GM12878 (cell line): ENCODE data around the gene PTPRJ. TPM values are rescaled to one million over a fixed set of nuclear protein-coding genes. Genes with fewer than 3 reads are reported as not detected.
A peak's percentile ranks its signal among the peaks of the same experiment; 100 is the strongest.

Experiments
- ATF7 ChIP-seq: fragments of 450-650 bp; IDR thresholded peaks from 2 replicates; pipeline ENCODE4 v1.6.1; 2016; ENCODE audit warnings: low read depth, mild to moderate bottlenecking
- CREM ChIP-seq: IDR thresholded peaks from 2 replicates; pipeline ENCODE4 v1.6.1; 2014; ENCODE audit warnings: antibody characterized with exemption, low read depth
- CUX1 ChIP-seq: IDR thresholded peaks from 2 replicates; pipeline ENCODE4 v1.6.1; 2012; ENCODE audit warnings: improper control_type of control experiment, low read depth, low read length; ENCODE audit not compliant: insufficient replicate concordance
- DPF2 ChIP-seq: fragments of 450-650 bp; IDR thresholded peaks from 2 replicates; pipeline ENCODE4 v1.6.1; 2017; ENCODE audit warnings: mild to moderate bottlenecking
- EZH2 ChIP-seq: IDR thresholded peaks from 2 replicates; pipeline ENCODE4 v1.6.1; 2012; ENCODE audit warnings: low read depth, mild to moderate bottlenecking, control low read depth, inconsistent platforms, low read length, borderline replicate concordance; ENCODE audit not compliant: control insufficient read depth
- IRF5 ChIP-seq: fragments of 450-650 bp; IDR thresholded peaks from 2 replicates; pipeline ENCODE4 v1.6.1; 2017; ENCODE audit warnings: borderline replicate concordance
- MEF2B ChIP-seq: fragments of 450-650 bp; IDR thresholded peaks from 2 replicates; pipeline ENCODE4 v1.6.1; 2018; ENCODE audit warnings: mild to moderate bottlenecking, moderate library complexity; ENCODE audit not compliant: partially characterized antibody, poor library complexity, severe bottlenecking
- RAD51 ChIP-seq: fragments of 450-650 bp; IDR thresholded peaks from 2 replicates; pipeline ENCODE4 v1.6.1; 2016; ENCODE audit warnings: moderate library complexity, mild to moderate bottlenecking, inconsistent platforms
- WRNIP1 ChIP-seq: IDR thresholded peaks from 2 replicates; pipeline ENCODE4 v1.6.1; 2011; ENCODE audit warnings: low read depth, low read length, improper control_type of control experiment, borderline replicate concordance
- polyA plus RNA-seq, 11 experiments: library from polyadenylated mRNA; depleted of rRNA in 4 of 11; unstranded in 6 of 11; stranded (reverse) in 5 of 11; fragments of >200 nt; fragmentation: Nextera tagmentation in 4 of 11; fragmentation: Illumina TruSeq in 1 of 11; extraction: Ambion mirVana in 4 of 11; extraction: Trizol in 1 of 11; gene quantifications; 1 replicate in 1 of 11; 2 replicates in 10 of 11; pipeline versions ENCODE4 v1.2.1 to v1.2.3, GENCODE V29; 2011 to 2016; ENCODE audit warnings: inconsistent platforms in 2 of 11, missing spikeins in 2 of 11, low read depth in 1 of 11
- total RNA-seq, 4 experiments: library from RNA; depleted of rRNA in 3 of 4; stranded (reverse); fragments of >200 nt in 3 of 4; fragmentation: Illumina TruSeq in 1 of 4; extraction: Trizol in 1 of 4; gene quantifications; 2 replicates each; pipeline versions ENCODE4 v1.2.1 to v1.2.3, GENCODE V29; 2013 to 2021
- TF ChIP-seq, protein P1 (sequence below): IDR thresholded peaks from 2 replicates; pipeline ENCODE4 v1.6.1; 2012; ENCODE audit warnings: low read length, inconsistent platforms

PTPRJ gene
- total and polyA plus RNA-seq, 10 of the 15 experiments (the other 5 are each of a cell fraction or from before 2014, with no cell fraction given), result 0.22 to 22.4 (median 7.4) TPM

GRCh38 chr11:48103621-48104567 is 123.5 kb downstream of the PTPRJ start (continued):
- TF ChIP-seq CUX1, result no peak
- no peak for TF ChIP-seq WRNIP1
- peak; percentile 95 for TF ChIP-seq ATF7
- TF ChIP-seq, protein P1, sequence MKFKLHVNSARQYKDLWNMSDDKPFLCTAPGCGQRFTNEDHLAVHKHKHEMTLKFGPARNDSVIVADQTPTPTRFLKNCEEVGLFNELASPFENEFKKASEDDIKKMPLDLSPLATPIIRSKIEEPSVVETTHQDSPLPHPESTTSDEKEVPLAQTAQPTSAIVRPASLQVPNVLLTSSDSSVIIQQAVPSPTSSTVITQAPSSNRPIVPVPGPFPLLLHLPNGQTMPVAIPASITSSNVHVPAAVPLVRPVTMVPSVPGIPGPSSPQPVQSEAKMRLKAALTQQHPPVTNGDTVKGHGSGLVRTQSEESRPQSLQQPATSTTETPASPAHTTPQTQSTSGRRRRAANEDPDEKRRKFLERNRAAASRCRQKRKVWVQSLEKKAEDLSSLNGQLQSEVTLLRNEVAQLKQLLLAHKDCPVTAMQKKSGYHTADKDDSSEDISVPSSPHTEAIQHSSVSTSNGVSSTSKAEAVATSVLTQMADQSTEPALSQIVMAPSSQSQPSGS, result 0 out of 2 replicates have a peak, but pooled peaks have one; percentile 38
- no peak for TF ChIP-seq IRF5
- peak; percentile 48 for TF ChIP-seq MEF2B
- 0 out of 2 replicates have a peak, but pooled peaks have one; percentile 29 for TF ChIP-seq RAD51
- TF ChIP-seq EZH2, result no peak
- TF ChIP-seq CREM, result peak; percentile 24; the same call in 1 of the 2 replicates
- no peak for TF ChIP-seq DPF2
